ENCODE data around the gene PRTG.

The PRTG gene

GRCh38 chr15:55586808-55587207 lies 156.1 kb downstream of the PRTG start:
- ATAC-seq, result no peak
- TF ChIP-seq SNAI2 (CRISPR knock-in tag; IDR thresholded peaks at IDR 0.05), result no peak
- TF ChIP-seq CSRNP3 (CRISPR knock-in tag; IDR thresholded peaks at IDR 0.05), result no peak
- no peak for TF ChIP-seq TOX (CRISPR knock-in tag; IDR thresholded peaks at IDR 0.05; ENCODE audit: borderline replicate concordance)
- no peak for TF ChIP-seq PATZ1 (CRISPR knock-in tag; IDR thresholded peaks at IDR 0.05; ENCODE audit: borderline replicate concordance)
- TF ChIP-seq TCF4 (CRISPR knock-in tag; IDR thresholded peaks at IDR 0.05; ENCODE audit: borderline replicate concordance), result no peak
- no peak for TF ChIP-seq ESRRG (CRISPR knock-in tag; IDR thresholded peaks at IDR 0.05)
- no peak for TF ChIP-seq OSR1 (CRISPR knock-in tag; IDR thresholded peaks at IDR 0.05)
- no peak for TF ChIP-seq CSDC2 (CRISPR knock-in tag; IDR thresholded peaks at IDR 0.05)
- no peak for TF ChIP-seq ZC3H10 (CRISPR knock-in tag; IDR thresholded peaks at IDR 0.05)
- no peak for TF ChIP-seq ZNF8 (CRISPR knock-in tag; IDR thresholded peaks at IDR 0.05)
- TF ChIP-seq GLIS3 (CRISPR knock-in tag; IDR thresholded peaks at IDR 0.05), result no peak
- TF ChIP-seq ISL1 (CRISPR knock-in tag; IDR thresholded peaks at IDR 0.05), result no peak
- TF ChIP-seq ZFP30 (CRISPR knock-in tag; IDR thresholded peaks at IDR 0.05), result no peak
- TF ChIP-seq ZNF565 (CRISPR knock-in tag; conservative IDR thresholded peaks at IDR 0.05; ENCODE audit: low read depth), result no peak
- no peak for TF ChIP-seq ARNTL (CRISPR knock-in tag; IDR thresholded peaks at IDR 0.05; ENCODE audit: borderline replicate concordance, low read depth)
- TF ChIP-seq POU6F1 (CRISPR knock-in tag; IDR thresholded peaks at IDR 0.05; ENCODE audit: borderline replicate concordance, low read depth), result no peak
- TF ChIP-seq ZFP3 (CRISPR knock-in tag; IDR thresholded peaks at IDR 0.05), result no peak
- TF ChIP-seq TSHZ2 (CRISPR knock-in tag; IDR thresholded peaks at IDR 0.05), result no peak
- no peak for TF ChIP-seq RARB (CRISPR knock-in tag; IDR thresholded peaks at IDR 0.05)
- TF ChIP-seq PPARA (CRISPR knock-in tag; IDR thresholded peaks at IDR 0.05; ENCODE audit: borderline replicate concordance), result no peak

GRCh38 chr15:55576943-55577342 lies 166.0 kb downstream of the PRTG start:
- ATAC-seq, result no peak
- TF ChIP-seq ZNF70 (CRISPR knock-in tag; IDR thresholded peaks at IDR 0.05) (no peak), ZFP3 (CRISPR knock-in tag; IDR thresholded peaks at IDR 0.05) (no peak)

- no peak for ATAC-seq
- no peak for TF ChIP-seq OSR1 (CRISPR knock-in tag; IDR thresholded peaks at IDR 0.05)
- no peak for TF ChIP-seq POU6F1 (CRISPR knock-in tag; IDR thresholded peaks at IDR 0.05; ENCODE audit: borderline replicate concordance, low read depth)
- no peak for TF ChIP-seq RARB (CRISPR knock-in tag; IDR thresholded peaks at IDR 0.05)
- no peak for TF ChIP-seq BACH2 (CRISPR knock-in tag; IDR thresholded peaks at IDR 0.05; ENCODE audit: borderline replicate concordance)
- TF ChIP-seq ZFP30 (CRISPR knock-in tag; IDR thresholded peaks at IDR 0.05), result no peak
- TF ChIP-seq ZNF70 (CRISPR knock-in tag; IDR thresholded peaks at IDR 0.05), result no peak
- TF ChIP-seq ZFP3 (CRISPR knock-in tag; IDR thresholded peaks at IDR 0.05), result no peak
- no peak for TF ChIP-seq GLIS3 (CRISPR knock-in tag; IDR thresholded peaks at IDR 0.05)
- TF ChIP-seq ISL1 (CRISPR knock-in tag; IDR thresholded peaks at IDR 0.05), result no peak
- no peak for TF ChIP-seq ARNTL (CRISPR knock-in tag; IDR thresholded peaks at IDR 0.05; ENCODE audit: borderline replicate concordance, low read depth)
- TF ChIP-seq ESRRG (CRISPR knock-in tag; IDR thresholded peaks at IDR 0.05), result no peak
- no peak for TF ChIP-seq ZNF565 (CRISPR knock-in tag; conservative IDR thresholded peaks at IDR 0.05; ENCODE audit: low read depth)
- no peak for TF ChIP-seq ZNF8 (CRISPR knock-in tag; IDR thresholded peaks at IDR 0.05)
- TF ChIP-seq PATZ1 (CRISPR knock-in tag; IDR thresholded peaks at IDR 0.05; ENCODE audit: borderline replicate concordance), result no peak
- TF ChIP-seq ZC3H10 (CRISPR knock-in tag; IDR thresholded peaks at IDR 0.05), result no peak
- no peak for TF ChIP-seq TOX (CRISPR knock-in tag; IDR thresholded peaks at IDR 0.05; ENCODE audit: borderline replicate concordance)
- TF ChIP-seq TSHZ2 (CRISPR knock-in tag; IDR thresholded peaks at IDR 0.05), result no peak
Measured at GRCh38 chr15:55574096-55574495, 168.9 kb downstream of the PRTG start.
